Effector CD4-positive, alpha-beta T cell (primary cell): ENCODE measurements around the gene BRAT1.
"Not testable (repeated sequence)": the region's sequence is repeated elsewhere in the genome, so short reads cannot be mapped to it uniquely, and the experiment has no call there.

Source experiments
- DNase-seq: peaks from one replicate; pipeline ENCODE4 v3.0.0-alpha.2; 2020

BRAT1 gene

DNA sequence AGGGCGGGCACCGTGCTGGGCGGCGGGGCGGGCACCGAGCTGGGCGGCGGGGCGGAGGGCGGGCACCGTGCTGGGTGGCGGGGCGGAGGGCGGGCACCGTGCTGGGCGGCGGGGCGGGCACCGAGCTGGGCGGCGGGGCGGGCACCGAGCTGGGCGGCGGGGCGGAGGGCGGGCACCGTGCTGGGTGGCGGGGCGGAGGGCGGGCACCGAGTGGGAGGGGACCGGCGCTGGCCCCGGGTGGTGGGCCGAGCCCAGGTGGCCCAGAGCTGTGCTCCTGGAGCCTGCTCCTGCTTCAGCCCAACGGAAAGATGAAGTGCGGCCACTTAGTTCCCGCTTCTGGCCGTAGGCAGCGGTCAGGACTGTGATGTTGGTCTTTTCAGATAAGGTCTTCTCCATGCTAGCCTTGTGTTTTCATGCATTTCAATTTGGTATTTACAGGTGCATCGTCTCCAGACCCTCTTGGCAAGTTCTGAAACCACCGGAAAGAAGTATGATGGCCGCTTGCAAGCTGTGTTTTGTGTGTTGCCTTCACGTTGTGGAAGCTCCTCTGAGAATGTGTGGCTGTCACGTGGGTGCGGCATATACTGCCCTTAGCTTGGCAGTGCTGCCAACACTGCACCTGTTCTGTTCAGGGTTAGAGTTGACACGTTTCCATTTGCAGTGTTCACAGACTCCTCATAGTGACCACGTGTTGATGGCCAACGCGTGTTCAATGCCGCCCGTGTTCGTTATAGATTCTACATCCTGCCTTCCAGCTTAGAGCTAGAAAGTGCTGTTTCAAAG is 28.7 kb upstream of the BRAT1 start:
- no peak for DNase-seq

DNA sequence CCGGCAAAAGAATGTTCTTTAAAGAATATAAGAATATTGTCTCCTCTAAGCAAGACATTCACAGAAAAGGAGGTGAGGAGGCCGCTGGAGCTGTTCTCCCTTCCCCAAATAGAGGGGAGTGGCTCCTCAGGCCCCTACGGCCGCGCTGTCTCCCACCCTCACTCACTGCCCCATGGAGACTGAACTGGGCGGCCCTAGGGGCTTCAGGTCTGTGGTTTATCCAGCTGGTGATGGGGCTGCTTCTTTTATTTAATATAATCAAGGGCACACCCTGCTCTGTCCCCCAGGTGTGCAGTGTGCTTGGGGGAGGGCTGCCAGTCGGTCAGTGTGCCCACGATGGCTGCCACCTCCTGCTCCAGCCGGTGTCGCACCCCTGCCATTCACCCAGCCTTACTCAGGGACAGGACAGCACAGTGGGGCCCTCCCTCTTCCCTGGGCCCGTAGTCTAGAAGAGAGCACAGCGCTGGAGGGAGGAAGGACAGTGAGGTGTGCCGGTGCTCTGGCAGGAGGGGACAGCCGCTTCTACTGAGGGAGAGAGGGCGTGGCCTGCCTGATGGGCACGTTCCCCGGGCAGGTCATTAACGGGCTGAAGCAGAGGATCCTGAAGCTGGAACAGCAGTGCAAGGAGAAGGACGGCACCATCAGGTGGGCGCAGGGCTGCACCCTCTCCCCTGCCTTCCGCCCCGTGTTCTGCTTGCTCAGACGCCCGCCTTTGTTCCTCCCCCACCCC is 26.8 kb upstream of the BRAT1 start:
- DNase-seq = no peak

DNA sequence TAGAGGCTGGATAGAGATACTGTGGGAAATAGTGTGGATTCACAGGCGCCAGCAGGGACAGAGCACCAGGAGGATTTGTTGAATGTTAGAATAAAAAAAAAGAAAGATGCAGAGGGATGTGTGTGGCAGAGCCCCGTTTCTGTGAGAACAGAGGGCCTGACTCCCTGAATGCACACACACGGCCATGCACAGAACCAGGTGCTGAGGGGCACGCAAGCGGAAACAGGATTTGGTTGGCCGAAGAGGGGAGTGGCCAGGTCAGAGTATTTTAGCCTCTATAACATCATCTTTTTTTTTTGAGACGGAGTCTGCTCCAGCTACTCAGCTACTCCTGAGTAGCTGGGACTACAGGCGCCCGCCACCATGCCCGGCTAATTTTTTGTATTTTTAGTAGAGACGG is 25.3 kb upstream of the BRAT1 start:
- DNase-seq = no peak

DNA sequence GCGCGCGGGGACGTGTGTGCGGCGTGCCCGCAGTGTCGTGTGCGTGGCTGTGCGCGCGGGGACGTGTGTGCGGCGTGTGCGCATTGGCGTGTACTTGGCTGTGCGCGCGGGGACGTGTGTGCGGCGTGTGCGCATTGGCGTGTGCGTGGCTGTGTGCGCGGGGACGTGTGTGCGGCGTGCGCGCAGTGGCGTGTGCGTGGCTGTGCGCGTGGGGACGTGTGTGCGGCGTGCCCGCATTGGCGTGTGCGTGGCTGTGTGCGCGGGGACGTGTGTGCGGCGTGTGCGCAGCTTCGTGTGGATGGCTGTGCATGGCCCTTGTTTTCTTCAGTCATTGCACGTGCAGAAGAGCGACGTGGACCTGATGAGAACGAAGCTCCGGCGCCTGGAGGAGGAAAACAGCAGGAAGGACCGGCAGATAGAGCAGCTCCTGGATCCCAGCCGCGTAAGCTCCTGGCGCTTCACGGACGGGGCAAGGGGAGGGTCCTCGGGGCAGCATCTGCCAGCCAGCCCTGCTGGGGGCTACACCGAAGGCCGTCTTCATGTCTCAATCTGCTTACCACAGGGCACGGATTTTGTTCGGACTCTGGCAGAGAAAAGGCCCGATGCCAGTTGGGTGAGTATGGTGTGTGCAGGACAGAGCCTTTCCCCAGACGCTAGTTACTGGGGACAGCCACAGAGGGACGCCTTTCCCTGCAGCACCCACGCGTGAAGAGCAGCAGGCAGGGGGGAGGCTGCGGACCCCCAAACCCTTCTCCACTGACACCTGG is 22.8 kb upstream of the BRAT1 start:
- DNase-seq = no peak

DNA sequence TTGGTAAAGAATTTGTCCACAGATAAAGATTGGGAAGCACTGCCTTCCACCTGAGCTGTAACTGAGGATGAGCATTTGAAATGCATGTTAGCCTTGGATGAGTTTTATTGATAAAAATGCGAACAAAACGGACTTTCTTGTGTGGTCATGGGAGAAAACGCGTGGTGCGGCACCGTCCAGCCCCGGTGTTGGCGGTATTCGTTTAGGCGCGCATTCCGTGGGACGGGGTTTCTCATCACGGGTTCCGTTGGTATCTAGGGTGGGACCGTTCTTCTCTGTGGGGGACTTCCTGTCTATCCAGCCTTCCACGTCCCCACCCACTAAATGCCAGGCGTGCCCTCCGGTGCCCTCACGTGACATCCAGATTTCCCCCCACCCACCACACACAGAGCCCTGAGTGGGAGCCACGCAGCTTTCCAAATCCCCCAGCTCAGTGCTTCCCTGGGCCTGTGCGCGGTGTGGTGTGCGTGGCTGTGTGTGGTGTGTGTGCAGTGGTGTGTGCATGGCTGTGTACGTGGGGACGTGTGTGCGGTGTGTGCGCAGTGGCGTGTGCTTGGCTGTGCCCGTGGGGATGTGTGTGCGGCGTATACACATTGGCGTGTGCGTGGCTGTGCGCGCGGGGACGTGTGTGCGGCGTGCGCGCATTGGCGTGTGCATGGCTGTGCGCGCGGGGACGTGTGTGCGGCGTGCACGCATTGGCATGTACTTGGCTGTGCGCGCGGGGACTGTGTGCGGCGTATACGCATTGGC is 21.6 kb upstream of the BRAT1 start:
- no peak for DNase-seq

DNA sequence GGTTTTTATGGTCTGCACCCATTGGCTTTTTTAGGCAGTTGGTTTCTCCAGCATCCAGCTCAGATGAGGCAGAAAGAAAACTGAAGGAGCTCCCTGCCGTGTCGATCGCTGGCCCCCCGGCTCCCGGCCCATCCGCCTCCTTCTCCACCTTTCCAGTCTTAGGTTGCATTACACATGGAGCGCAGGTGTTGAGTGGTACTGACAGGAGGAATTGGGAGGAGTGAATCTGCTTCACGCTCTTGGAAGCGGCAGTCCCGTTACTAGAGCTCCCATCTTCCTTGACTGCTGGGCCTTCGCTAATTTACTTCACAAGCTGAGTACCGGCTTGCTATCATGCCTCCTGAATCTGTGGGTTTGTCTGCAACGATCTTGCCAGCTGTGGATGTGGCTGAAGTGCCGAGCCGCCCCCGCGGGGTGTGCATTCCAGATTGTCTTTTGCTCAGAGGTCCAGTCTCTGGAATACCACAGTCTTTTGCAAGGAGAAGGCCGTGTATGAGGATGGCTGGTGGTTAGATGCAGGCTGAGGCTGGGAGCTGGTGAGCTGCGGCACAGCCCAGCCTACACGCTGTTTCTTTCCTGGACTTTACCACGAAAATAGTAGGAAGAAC is 20.5 kb upstream of the BRAT1 start:
- no peak for DNase-seq

DNA sequence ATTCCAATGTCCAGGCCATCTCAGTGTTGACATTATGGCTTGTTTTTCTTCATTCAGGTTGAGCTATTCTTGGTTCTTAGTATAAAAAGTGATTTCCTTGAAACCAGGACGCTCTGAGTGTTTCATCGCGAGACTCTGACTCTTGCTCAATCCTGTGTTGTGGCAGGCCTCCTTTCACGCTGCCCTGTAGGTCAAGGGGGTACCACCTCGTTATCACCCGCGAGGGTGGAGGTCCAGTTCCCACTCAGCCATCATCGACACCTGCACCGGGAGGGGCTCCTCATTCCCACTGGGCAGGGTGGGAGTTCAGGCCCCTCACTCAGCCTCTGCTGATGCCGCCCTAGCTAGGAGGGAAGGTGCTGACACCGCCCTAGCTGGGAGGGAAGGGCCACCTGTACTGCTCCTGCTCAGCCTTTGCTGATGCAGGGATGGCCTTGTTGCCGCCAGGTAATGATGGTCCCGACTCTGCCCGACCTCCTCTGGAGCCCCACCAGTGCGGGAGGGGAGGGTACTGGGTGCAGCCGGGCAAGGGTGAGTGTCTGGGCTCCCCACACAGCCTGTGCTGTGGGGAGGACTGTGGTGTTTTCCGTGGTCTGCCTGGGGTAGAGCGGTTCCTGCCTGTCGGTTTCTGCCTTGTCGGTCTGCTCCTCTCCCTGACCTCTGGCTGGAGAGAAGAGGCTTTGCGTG is 19.9 kb upstream of the BRAT1 start:
- DNase-seq = no peak

DNA sequence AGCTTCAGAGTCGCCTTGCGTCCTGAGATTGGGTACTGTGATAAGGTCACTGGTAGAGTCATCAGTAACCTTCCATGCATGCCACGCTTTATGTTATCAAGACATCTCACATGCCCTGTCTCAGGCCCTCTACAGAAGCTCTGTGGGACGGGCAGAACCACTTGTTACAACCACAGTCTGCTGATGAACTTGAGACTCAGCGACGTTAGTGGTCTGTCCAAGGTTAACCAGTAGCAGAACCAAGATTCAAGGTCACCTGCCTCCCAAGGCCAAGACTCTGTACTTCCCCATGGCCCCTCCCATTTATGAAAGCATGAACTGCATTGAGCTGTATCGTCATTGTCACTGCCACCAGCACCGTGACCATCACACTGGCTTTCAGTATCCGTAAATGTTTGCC is 18.4 kb upstream of the BRAT1 start:
- DNase-seq = no peak

DNA sequence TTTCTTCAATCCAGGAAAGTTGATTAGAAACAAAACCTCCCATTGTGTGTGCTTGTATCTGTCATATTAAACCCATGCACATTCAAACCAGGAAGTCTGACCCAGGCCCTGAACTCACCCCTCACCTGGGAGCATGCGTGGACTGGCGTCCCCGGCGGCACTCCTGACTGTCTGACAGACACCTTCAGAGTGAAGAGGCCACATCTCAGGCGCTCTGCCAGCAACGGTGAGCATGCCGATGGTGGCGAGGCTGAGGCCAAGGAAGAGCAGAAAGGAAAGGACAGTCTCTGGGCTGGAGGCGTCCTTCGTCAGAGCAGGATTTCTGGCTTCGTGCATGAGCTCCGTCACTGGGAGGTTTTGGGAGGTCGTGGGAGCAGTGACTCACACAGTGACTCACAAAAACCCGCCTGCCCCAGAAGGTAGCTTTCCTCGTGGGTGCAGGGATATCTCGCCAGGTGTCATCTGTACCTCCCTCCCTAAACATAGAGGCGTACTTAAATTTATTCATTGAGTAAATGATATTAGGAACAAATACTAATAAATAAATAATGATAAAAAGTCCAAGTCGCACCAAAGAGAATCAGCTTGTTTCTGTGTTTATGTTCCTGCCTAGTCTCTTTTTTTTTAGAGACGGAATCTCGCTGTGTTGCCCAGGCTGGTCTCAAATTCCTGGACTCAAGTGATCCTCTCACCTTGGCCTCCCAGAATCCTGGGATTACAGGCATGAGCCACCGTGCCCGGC is 16.9 kb upstream of the BRAT1 start:
- DNase-seq = no peak

DNA sequence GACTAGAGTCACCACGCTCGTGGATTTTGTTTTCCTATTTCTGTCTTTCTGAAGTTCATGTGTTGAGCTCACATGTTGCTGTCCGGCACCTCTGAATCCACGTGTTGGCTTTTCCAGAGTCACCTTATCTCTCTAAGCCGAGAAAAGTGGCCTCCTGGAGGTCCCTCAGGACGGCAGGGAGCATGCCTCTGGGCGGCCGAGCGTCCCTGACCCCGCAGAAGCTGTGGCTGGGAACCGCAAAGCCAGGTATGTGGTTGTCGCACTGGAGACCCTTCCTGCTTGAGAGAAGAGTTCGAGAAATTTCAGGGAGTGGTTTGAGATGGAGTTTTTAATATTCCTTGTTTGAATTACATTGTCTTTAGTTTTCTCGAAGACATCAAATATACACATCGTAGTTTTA is 16.1 kb upstream of the BRAT1 start:
- DNase-seq = no peak

DNA sequence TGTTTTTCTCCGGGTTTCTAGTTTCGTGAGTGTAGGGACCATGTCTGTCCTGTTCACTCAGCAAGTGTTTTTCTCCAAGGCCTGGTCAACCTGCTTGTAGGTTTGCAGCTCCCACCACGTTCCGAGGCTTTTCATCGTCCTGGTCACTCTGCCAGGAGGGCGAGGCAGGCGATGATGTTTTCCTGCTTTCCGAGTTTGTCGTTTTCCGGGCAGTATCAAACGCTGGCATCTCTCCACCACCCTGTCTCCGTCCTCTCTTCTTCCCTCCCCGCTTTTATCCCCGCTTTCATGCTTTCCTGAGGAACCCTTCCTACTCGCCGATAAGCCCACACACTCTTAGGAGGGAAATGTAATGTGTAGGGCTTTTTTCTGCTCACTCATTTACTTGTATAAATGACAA is 14.7 kb upstream of the BRAT1 start:
- no peak for DNase-seq

DNA sequence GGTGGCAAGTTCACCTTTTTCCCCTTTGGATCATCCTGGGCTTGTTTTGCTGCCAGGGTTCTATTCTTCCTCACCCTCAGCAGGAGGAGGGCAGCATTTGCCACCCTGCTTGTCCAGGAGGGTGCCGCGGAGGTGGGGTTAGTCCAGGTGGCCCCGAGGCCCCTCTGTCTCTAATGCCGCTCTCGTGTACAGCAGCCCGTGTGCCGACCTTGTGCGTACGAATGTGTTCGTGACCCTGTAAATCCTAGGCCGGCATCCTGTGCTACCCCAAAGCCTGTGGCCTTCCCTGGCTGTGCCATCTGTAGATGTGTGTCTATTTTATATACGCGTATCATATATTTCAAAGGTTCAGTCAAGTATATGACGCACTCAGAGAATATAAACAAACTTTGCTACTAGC is 14.1 kb upstream of the BRAT1 start:
- DNase-seq = no peak

DNA sequence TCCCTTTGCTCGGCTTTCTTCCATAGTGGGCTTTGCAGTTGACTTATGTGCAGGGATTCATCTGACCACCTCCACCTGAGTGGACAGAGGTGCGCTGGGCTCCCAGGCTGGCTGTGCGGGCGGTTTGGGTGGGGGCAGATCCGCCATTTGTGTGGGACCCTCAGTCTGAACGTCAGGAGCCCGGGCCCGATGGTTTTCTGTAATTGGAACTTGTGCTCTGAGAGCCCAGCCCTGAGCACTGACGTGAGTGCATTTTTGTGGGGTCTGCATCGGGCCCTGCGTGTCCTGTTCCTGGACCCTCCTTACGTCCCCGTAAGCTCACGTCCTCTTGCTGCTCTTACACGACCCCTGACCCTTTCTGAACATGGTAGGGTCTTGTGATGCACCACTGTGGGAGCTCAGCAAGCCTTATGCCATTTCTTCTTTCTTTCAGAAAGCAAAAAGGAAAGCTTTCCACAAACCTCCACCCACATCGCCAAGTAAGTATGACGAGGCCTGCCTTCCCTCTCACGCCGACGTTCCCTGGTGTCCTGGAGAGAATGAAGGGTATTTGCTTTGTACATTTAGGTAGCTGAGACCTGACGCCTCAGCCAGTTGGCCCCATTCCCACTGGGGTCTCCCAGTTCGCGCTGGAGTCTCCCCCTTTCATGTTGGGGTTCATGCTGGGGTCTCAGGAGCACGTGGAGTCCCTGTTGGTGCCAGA is 13.3 kb upstream of the BRAT1 start:
- DNase-seq = no peak

DNA sequence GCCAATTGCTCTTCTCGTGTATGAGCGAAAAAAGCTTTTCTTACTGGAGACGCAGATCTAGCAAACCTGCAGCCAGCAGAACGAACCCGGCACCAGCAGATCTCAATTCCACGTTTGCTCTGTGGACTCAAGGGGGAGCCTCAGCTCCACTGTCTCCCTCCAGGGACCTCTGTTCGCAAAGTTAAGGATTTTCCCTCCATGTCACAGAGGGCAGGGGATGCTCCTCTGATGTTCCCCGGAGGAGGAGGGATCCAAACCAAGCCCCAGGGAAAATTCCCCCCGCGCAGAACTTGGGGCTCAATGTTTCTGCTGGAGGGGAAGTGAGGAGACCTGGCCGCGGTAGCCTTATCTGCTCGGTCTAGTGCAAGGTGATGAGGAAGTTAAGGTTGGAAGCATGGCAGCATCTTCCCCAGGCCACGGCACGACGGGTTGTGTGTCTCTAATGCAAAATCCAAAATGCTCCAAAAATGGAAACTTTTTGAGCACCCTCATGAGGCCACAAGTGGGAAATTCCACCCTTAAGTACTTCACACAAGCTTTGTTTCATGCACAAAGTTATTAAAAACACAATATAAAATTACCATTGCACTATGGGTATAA is 12.5 kb upstream of the BRAT1 start:
- DNase-seq = no peak

DNA sequence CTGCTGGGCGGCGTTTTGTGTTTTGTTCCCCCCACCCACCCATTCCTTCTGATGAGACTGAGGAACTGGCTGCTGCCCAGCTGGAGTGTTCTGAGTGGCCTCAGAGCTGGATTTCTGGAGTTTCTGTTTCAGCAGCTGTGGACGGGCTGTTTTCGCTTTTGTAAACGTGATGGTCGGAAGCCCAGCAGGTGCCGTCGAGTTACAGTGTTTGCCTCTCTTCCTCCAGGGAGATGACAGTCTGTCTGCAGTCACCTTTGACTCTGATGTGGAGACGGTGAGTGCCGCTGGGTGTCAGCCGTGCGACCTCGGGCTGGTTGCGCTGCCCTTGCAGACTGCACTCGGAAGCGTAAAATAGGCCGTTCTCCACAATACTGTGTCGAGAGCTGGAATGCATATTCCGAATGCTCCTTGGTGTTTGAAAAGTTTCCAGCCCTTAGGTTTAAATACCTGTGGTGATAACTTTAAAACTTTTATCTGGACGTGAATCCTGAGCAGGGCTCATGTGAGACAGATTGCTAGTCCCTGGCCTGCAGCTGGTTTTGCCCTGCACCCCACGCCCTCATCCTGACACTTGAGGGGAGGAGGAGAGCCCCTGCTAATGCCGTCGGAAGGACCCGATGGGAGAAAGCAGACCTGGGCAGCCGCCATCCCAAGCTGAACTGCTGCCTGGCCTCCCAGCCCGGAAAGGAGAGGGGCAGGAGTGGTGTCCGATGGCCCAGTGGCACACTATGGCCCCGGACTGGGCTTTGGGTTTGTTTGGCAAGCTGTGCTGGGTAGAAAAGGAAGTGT is 11.8 kb upstream of the BRAT1 start:
- DNase-seq = no peak

DNA sequence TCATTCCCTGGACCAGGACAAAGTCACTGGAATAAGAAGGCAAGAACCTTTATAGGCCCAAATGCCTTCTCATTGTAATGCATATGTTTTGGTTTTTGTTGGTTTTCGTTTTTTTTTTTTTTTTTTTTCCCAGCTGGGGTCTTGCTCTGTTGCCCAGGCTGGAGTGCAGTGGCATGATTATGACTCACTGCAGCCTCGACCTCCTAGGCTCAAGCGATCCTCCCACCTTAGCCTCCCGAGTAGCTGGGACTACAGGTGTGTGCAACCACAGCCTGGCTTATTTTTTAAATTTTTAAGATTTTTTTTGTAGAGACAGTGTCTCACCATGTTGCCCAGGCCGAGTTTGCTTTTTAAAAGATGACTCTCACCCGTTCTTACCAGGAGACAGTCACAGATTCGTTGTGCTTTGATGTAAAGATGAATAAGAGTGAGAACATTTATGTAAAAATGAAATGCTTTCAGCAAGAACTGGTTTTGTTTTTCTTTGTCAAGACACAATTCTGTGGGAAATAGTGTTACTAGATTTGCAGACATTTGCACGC is 11.1 kb upstream of the BRAT1 start:
- DNase-seq = no peak

DNA sequence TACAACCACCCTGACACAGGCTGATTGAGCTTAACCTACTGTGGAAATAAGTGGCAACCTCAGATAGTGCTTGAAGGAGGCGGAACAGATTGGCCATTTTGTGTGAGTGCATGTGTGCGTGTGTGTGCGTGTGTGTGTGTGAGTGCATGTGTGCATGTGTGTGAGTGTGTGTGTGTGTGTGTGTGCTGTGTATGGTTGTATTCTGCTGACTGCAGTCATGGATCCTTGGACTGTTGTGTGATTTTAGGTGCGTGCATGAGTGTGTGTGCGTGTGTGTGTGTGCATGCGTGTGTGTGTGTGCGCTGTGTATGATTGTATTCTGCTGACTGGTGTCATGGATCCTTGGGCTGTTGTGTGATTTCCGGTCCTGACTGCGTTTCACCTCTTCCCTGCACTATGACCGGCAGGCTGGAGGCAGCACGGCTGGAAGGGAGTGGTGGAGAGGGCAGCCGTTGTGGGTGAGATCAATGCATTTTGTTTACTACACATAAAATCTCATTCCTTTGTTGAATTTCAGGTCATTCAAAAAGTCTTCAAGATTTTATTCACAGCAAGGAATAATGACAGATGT is 9.7 kb upstream of the BRAT1 start:
- DNase-seq = no peak

DNA sequence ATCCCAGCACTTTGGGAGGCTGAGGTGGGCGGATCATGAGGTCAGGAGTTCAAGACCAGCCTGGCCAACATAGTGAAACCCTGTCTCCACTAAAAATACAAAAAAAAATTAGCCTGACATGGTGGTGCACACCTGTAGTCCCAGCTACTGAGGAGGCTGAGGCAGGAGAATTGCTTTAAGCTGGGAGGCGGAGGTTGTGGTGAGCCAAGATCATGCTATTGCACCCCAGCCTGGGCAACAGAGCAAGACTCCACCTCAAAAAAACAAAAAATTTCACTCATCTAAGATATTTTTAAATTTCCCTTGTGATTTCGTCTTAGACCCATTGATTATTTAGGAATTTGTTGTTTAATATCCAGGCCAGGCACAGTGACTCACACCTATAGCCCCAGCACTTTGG is 8.6 kb upstream of the BRAT1 start:
- DNase-seq = not testable (repeated sequence)
